OCI-LY3 (cell line): ENCODE data around the gene MYO1E.

Experiments
- EZH2phosphoT487 ChIP-seq: fragments of 200-600 bp; shearing (Covaris generic); IDR thresholded peaks from 2 replicates; pipeline ENCODE4 v1.6.1; 2018; ENCODE audit warnings: antibody characterized with exemption, mixed run types, low read depth
- TF ChIP-seq, protein P1 (sequence below): fragments of 200-600, 300-600 bp; sonication (generic); IDR thresholded peaks from 2 replicates; pipeline ENCODE4 v1.5.1; 2014; ENCODE audit warnings: antibody characterized with exemption, low read length, low read depth

DNA sequence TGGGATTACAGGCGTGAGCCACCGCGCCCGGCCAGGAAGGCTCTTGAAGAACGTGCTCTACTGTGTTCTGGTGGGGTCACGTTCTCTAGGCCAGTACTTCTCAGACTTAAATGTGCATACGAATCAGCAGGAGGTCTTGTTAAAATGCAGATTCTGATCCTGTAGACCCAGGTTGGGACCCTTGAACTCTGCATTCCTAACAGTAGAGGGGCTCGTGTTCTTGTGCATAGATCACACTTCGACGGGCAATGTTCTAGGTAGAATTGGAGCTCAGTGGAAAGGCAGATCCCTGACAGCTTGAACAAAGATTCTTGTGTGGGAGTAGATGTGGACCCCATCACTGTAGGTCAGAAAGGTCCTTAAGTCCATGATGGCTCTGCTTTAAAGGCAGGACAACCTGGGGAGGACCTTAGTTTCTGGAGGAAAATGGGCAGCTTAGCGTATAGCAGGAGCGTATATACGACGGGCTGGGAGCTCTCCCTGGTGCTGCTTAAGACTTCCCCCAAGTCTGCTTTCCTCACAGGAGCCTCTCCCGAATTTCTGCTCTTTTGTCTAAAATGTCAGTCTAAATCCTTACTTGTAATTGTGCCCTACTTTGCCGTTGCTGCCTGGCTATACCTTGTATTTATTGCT is 48.4 kb upstream of the MYO1E start:
- TF ChIP-seq, protein P1, sequence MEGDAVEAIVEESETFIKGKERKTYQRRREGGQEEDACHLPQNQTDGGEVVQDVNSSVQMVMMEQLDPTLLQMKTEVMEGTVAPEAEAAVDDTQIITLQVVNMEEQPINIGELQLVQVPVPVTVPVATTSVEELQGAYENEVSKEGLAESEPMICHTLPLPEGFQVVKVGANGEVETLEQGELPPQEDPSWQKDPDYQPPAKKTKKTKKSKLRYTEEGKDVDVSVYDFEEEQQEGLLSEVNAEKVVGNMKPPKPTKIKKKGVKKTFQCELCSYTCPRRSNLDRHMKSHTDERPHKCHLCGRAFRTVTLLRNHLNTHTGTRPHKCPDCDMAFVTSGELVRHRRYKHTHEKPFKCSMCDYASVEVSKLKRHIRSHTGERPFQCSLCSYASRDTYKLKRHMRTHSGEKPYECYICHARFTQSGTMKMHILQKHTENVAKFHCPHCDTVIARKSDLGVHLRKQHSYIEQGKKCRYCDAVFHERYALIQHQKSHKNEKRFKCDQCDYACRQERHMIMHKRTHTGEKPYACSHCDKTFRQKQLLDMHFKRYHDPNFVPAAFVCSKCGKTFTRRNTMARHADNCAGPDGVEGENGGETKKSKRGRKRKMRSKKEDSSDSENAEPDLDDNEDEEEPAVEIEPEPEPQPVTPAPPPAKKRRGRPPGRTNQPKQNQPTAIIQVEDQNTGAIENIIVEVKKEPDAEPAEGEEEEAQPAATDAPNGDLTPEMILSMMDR: no peak
- TF ChIP-seq EZH2phosphoT487: no peak
